ENCODE data around the gene KRT35. TPM values are rescaled to one million over a fixed set of nuclear protein-coding genes. Genes with fewer than 3 reads are reported as not detected.

KRT35 gene
- total RNA-seq, 2 experiments from 2014 or later = not detected

DNA sequence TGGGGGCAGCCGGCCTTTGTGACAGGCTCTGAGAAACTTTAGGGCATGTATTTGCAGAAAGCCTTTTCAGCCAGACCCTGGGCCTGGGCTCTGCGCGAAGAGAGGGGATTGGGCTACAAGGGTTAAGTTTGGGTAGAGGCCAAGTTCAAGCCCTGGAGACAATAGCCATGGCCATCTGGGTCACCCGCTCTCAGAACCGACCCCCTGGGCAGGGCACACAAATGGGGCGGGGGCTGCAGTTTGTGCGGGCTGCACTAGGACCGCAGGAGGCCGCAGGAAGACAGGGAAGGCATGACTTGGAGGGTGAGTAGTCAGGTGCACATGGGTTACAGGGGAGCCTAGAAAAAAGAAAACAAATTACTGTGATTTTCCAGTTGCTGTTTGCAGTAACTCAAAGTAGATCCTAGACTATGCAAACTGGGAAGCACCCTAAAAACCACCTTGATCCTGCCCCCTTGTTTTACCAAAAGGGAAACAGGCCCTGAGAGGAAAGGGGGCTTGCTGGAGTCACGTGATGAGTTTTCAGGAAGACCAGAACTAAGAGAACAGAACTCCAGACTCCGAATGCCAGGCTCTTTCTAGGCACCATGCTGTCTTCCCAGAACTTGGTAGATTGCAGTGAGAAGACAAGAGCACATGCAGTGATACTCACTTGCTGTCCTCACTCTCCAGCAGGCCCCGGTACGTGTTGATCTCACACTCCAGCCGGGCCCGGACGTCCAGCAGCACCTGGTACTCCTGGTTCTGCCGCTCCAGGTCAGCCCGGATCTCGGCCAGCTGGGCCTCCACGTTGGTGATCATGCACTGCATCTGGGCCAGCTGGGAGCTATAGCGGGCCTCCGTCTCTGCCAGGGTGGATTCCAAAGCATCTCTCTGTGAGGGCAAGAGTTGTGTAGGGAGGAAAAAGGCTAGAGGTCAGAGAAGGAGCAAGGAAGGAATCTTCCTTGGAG lies 3.8 kb downstream of the KRT35 start:
- CTCF ChIA-PET = interaction anchor here (1.1 kb wide), 1 partner anchor 21 kb away, joined by 3 read pairs; no protein-coding TSS in a partner anchor

DNA sequence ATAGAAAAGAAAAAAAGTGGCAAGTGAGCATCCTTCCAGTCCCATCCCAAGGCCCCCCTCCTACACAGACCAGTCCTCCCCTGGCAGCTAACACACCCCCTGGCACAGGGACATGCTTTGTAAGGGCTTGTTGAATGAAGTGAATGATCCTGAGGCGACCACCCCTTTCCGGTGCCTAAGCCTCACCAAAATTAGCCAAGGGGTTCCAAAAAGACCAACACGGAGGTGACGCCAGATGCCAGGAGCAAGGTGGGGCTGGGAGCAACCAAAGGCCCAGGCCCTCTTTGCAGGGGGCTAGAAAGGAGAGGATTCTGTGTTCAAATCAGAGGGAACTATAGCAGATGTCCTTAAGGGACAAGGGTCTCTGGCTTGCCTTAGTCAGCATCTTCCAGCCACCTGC lies 5.5 kb downstream of the KRT35 start:
- Mint-ChIP-seq H3K9me3 (no peaks in the 10 kb centered on the region), H3K27ac (no peak overlapping the region), H3K4me1 (no peaks in the 10 kb centered on the region), H3K4me3 (no peak overlapping the region), H3K36me3 (ENCODE audit: low read depth) (no peaks in the 10 kb centered on the region), H3K27me3 (peaks cover 8% of the 10 kb centered on the region)
- ChIA-PET CTCF (no interaction called here), POLR2A (no interaction called here)
- no peak for DNase-seq

More for the DNA sequence above, 3.8 kb downstream of the KRT35 start:
- no peak for DNase-seq
- Mint-ChIP-seq H3K27me3 (peaks cover 4% of the 10 kb centered on the region), H3K4me1 (no peaks in the 10 kb centered on the region), H3K4me3 (no peak overlapping the region), H3K9me3 (no peaks in the 10 kb centered on the region), H3K36me3 (ENCODE audit: low read depth) (no peaks in the 10 kb centered on the region), H3K27ac (no peak overlapping the region)
- POLR2A ChIA-PET = no interaction called here

DNA sequence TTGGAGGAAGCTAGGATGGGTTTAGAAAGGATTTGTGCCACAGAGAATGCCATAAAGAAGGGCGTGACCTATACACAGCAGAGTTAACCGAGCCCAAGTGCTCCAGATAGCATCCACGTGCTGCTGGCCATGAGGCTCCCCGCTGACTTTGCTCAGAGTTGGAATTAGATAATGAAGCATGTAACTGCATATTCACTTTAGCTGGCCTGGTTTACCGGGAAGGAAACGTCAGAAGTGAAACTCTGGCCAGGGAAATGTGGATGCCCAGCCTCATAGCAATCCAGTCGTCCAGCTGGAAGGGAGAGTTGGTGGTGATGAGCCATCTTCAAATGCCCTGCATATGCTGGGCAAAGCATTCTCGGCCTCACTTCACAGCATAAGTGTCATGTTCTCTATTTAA lies 6.1 kb downstream of the KRT35 start:
- POLR2A ChIA-PET = no interaction called here
- H3K36me3 Mint-ChIP-seq (ENCODE audit: low read depth) = no peaks in the 10 kb centered on the region
- no peaks in the 10 kb centered on the region for H3K4me1 Mint-ChIP-seq
- DNase-seq = no peak
- no peak overlapping the region for H3K4me3 Mint-ChIP-seq
- H3K27ac Mint-ChIP-seq = no peak overlapping the region
- CTCF ChIA-PET = interaction anchor here (1.4 kb wide), 1 partner anchor 74 kb away, joined by 3 read pairs; no protein-coding TSS in a partner anchor
- no peaks in the 10 kb centered on the region for H3K9me3 Mint-ChIP-seq
- peaks cover 8% of the 10 kb centered on the region for H3K27me3 Mint-ChIP-seq

DNA sequence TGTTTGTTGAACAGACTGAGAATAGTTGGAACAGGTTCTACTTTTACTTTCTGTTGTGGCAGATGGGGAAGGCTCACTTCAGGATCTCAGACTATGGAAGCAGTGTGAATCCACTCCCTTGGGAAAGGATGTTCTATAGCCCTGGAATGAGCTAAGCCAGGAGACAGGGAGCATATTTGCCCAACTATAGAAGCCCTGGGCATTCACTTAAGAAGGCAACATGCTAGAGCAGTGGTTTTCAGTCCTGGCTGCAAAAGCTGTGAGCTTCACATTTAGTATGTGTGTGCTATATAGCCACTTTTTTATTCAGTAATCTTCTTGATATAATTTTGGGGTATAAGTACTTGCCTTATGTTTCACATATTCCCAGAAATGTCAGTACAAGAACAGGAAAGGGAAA lies 12.6 kb downstream of the KRT35 start:
- Mint-ChIP-seq H3K4me3 (no peak overlapping the region), H3K9me3 (no peaks in the 10 kb centered on the region), H3K4me1 (no peaks in the 10 kb centered on the region), H3K27me3 (peaks cover 8% of the 10 kb centered on the region), H3K36me3 (ENCODE audit: low read depth) (no peaks in the 10 kb centered on the region), H3K27ac (no peak overlapping the region)
- ChIA-PET POLR2A (no interaction called here), CTCF (no interaction called here)
- no peak for DNase-seq

DNA sequence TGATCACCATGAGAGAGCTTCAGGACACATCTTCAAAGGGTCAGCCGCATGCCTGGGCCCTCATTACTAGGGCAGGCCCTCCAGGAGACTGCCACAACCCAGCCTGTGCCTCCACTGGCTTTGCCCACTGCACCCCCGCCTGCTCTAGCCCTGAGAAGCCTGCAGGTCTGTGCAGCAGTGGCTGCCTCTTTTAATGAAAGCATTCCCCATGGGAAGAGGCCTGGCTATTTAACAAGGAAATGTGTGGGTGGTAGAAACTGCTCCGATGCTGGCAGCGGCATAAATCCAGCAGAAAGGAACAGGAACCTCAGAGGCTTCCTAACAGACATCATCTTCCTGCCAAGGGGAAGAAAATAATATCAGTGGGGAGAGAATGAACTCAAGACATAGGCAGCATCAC lies 13.4 kb downstream of the KRT35 start:
- POLR2A ChIA-PET = no interaction called here
- CTCF ChIA-PET = no interaction called here

DNA sequence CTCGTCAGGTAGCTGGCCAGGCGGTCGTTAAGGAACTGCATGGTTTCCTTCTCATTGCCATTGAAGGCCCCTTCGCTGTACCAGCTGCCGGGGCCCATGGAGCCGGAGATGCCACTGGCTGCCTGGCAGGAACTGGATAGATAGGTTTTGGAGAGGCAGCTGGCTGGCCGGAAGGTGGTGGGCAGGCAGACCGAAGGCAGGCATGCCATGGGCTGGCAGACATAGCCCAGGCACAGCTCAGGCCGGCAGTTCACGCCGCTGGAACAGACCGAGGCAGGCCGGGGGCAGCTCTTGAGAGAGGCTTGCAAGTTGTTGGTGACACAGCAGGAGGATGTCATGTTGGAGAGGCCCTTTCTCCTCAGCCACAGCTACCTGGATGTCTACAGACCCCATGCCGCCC lies 14.0 kb downstream of the KRT35 start, which contains the start of gene KRT32:
Gene KRT32 (minus strand): TSS at position 399 of the 400 bp plus-strand sequence. CDS start 61 bp downstream, at position 338.
- Mint-ChIP-seq H3K4me1 (no peaks in the 10 kb centered on the region), H3K9me3 (no peaks in the 10 kb centered on the region), H3K27me3 (peaks cover 6% of the 10 kb centered on the region), H3K27ac (no peak within 1 kb of the TSS), H3K36me3 (ENCODE audit: low read depth) (no peaks in the 10 kb centered on the region), H3K4me3 (no peak within 1 kb of the TSS)
- ChIA-PET POLR2A (no interaction called here), CTCF (no interaction called here)
- no peak for DNase-seq

More for the DNA sequence above, 13.4 kb downstream of the KRT35 start:
- Mint-ChIP-seq H3K4me1 (no peaks in the 10 kb centered on the region), H3K4me3 (no peak overlapping the region), H3K9me3 (no peaks in the 10 kb centered on the region), H3K36me3 (ENCODE audit: low read depth) (no peaks in the 10 kb centered on the region), H3K27ac (no peak overlapping the region), H3K27me3 (peaks cover 6% of the 10 kb centered on the region)
- no peak for DNase-seq

DNA sequence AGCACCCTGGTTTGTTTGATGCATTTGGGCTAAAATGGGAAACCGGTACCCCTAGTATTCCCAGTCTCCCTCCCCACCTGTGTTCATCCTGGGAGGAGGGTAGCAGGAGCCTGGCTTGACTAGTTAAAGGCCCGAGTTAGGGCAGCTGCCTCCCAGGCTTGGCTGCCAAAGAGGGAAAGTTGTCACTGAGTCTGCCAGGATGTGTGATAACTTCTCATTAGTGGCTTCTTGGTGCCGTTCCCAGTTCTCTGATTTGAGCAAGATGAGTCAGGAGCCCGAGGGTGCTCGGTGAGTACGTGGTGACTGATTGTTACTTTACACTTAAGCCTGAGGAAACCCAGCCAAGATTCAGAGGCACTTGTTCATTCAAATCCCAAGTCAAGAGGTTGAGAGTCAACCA lies 16.3 kb downstream of the KRT35 start:
- no peak overlapping the region for H3K4me3 Mint-ChIP-seq
- no peak for DNase-seq
- H3K27ac Mint-ChIP-seq = no peak overlapping the region
- peaks cover 3% of the 10 kb centered on the region for H3K27me3 Mint-ChIP-seq
- H3K9me3 Mint-ChIP-seq = no peaks in the 10 kb centered on the region
- CTCF ChIA-PET = no interaction called here
- no peaks in the 10 kb centered on the region for H3K4me1 Mint-ChIP-seq
- no peaks in the 10 kb centered on the region for H3K36me3 Mint-ChIP-seq (ENCODE audit: low read depth)
- POLR2A ChIA-PET = no interaction called here

DNA sequence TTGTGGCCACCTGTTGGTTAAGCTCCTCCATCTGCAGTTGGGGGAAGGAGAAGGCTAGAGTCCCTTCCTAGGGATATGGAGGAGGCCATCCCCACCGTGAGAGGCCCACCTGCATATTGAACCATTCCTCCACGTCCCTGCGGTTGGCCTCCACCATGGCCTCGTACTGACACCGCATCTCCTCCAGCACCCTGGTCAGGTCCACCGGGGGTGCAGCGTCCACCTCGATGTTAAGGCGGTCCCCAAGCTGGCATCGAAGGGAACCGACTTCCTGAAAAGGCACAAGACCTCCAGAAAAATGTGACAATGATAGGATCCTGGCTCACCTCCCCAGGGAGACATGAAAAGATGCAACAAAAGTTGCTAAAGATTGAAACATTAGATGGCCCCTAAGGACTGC lies 16.8 kb downstream of the KRT35 start:
- Mint-ChIP-seq H3K4me3 (no peak overlapping the region), H3K27ac (no peak overlapping the region), H3K36me3 (ENCODE audit: low read depth) (no peaks in the 10 kb centered on the region), H3K4me1 (no peaks in the 10 kb centered on the region), H3K27me3 (peaks cover 3% of the 10 kb centered on the region), H3K9me3 (no peaks in the 10 kb centered on the region)
- DNase-seq = no peak
- CTCF ChIA-PET = interaction anchor here (1.2 kb wide), 1 partner anchor 85 kb away, joined by 4 read pairs; no protein-coding TSS in a partner anchor
- POLR2A ChIA-PET = no interaction called here

DNA sequence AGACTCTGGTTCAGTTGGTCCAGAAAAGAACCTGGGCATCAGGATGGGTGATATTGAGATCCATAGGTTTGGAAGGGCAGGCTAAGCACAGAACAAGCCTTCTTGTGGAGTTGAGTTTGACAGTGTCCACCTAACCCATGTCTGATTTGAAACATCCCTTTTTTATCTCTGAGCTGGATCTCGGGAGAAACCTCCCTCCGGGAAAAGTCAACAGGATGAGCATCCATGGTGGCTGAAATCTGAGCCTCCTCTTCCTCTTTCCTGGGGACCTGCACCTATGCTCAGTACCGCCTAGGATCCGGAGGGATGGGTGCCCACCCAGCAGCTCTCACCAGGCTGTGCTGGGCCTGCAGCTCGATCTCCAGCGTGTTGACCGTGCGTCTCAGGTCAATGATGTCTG lies 17.2 kb downstream of the KRT35 start:
- H3K27me3 Mint-ChIP-seq = peaks cover 3% of the 10 kb centered on the region
- no peaks in the 10 kb centered on the region for H3K36me3 Mint-ChIP-seq (ENCODE audit: low read depth)
- H3K4me3 Mint-ChIP-seq = no peak overlapping the region
- no peaks in the 10 kb centered on the region for H3K4me1 Mint-ChIP-seq
- POLR2A ChIA-PET = no interaction called here
- CTCF ChIA-PET = interaction anchor here (1.2 kb wide), 1 partner anchor 86 kb away, joined by 4 read pairs; no protein-coding TSS in a partner anchor
- no peak for DNase-seq
- no peak overlapping the region for H3K27ac Mint-ChIP-seq
- no peaks in the 10 kb centered on the region for H3K9me3 Mint-ChIP-seq

DNA sequence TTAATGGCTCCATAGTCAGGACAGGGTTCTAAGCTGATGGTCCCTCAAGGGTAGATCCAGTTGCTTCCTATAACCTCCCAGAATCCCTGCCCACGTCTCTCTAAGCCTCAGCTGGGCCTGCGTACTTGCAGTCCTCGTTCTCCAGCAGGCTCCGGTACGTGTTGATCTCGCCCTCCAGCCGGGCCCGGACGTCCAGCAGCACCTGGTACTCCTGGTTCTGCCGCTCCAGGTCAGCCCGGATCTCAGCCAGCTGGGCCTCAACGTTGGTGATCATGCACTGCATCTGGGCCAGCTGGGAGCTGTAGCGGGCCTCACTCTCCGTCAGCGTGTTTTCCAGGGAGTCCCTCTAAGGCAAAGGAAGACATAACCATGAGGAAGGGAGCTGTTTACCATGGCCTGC lies 18.2 kb downstream of the KRT35 start:
- no peak for DNase-seq
- H3K4me1 Mint-ChIP-seq = no peaks in the 10 kb centered on the region
- H3K27ac Mint-ChIP-seq = no peak overlapping the region
- H3K9me3 Mint-ChIP-seq = no peaks in the 10 kb centered on the region
- H3K4me3 Mint-ChIP-seq = no peak overlapping the region
- peaks cover 1% of the 10 kb centered on the region for H3K27me3 Mint-ChIP-seq
- CTCF ChIA-PET = interaction anchor here (0.7 kb wide), 1 partner anchor 114 kb away, joined by 4 read pairs; no protein-coding TSS in a partner anchor
- H3K36me3 Mint-ChIP-seq (ENCODE audit: low read depth) = no peaks in the 10 kb centered on the region
- POLR2A ChIA-PET = no interaction called here

DNA sequence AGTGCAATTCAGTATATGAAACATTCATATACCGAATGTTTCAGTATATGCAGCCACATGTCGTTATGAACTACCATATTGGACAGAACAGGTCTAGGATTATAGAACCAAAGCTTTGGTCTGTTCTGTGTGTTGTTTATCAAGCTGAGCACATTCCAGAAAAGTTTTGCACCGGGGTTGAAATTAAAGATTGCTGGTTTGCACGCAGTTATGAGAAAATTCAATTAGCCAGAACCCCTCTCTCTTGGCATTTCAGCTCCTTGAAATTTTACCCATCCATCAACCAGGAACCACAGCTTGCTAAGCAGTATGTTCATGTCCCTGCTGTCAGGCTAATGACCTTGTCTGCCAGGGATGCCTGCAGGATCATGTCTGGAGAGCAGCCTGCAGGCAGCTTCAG lies 23.3 kb downstream of the KRT35 start:
- DNase-seq = no peak
- H3K9me3 Mint-ChIP-seq = no peaks in the 10 kb centered on the region
- H3K4me3 Mint-ChIP-seq = no peak overlapping the region
- H3K27ac Mint-ChIP-seq = no peak overlapping the region
- no peaks in the 10 kb centered on the region for H3K27me3 Mint-ChIP-seq
- no peaks in the 10 kb centered on the region for H3K36me3 Mint-ChIP-seq (ENCODE audit: low read depth)
- H3K4me1 Mint-ChIP-seq = no peaks in the 10 kb centered on the region
- ChIA-PET POLR2A (no interaction called here), CTCF (no interaction called here)

DNA sequence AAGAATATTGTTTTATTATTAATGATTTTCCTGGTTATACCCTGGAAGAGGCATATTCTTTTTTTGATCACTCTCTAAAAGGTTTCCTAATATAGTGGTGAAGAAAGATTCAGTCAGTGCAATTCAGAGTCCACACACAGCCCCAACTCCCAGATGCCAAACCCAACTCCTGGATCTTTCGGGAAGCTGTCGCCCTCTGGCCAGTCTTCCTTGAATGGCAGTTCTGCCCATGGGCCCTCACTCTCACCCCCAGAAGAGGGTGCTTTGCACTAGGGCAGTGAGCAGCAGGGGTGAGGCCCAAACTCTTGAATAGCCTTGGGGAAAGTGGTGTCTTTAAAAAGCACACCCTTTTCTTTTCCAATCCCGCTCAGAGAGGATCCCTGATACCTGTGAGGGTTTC lies 24.7 kb downstream of the KRT35 start:
- ChIA-PET CTCF (no interaction called here), POLR2A (no interaction called here)
- Mint-ChIP-seq H3K9me3 (no peaks in the 10 kb centered on the region), H3K4me1 (no peaks in the 10 kb centered on the region), H3K36me3 (ENCODE audit: low read depth) (no peaks in the 10 kb centered on the region), H3K4me3 (no peak overlapping the region), H3K27ac (no peak overlapping the region), H3K27me3 (no peaks in the 10 kb centered on the region)
- no peak for DNase-seq

DNA sequence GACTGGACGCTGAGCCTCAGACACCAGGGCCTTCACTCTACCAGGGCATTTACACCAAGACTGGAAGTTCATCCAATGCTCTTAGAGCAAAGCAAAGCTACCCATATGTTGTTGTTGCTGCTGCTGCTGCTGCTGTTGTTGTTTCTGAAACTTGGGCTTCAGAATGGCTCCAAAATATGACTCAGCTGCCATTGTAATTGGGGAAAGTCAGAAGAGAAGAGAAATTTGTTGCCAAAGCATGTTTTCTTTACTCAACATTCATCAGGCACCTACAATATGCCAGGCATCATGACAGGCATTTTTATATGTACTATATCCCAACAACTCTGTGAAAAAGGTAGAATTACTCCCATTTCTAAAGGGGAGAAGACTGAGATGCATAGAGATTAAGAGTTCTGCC lies 25.7 kb downstream of the KRT35 start:
- no peak overlapping the region for H3K27ac Mint-ChIP-seq
- no peak for DNase-seq
- no peaks in the 10 kb centered on the region for H3K36me3 Mint-ChIP-seq (ENCODE audit: low read depth)
- no peaks in the 10 kb centered on the region for H3K27me3 Mint-ChIP-seq
- no peak overlapping the region for H3K4me3 Mint-ChIP-seq
- no peaks in the 10 kb centered on the region for H3K9me3 Mint-ChIP-seq
- POLR2A ChIA-PET = no interaction called here
- H3K4me1 Mint-ChIP-seq = no peaks in the 10 kb centered on the region
- CTCF ChIA-PET = no interaction called here

DNA sequence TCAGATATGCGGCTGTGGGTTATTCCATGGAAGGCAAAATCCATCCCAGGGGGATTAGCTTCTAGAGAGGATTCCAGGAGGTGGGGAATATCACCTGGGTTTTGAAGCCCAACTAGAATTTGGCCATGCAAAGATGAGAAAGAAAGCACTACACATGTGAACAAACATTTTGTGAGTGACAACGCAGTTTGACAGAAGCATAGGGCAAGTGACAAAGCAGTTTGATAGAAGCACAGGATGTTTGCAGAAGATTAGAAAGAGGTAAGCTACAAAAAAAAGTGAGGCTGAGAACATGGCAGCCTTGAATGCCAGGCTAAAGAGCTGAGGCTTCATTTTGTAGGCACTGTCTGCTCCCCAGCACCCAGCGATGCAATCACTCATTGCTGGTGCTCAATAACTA lies 27.9 kb downstream of the KRT35 start:
- H3K4me3 Mint-ChIP-seq = no peak overlapping the region
- no peaks in the 10 kb centered on the region for H3K9me3 Mint-ChIP-seq
- H3K27ac Mint-ChIP-seq = no peak overlapping the region
- POLR2A ChIA-PET = no interaction called here
- no peaks in the 10 kb centered on the region for H3K36me3 Mint-ChIP-seq (ENCODE audit: low read depth)
- no peaks in the 10 kb centered on the region for H3K4me1 Mint-ChIP-seq
- no peak for DNase-seq
- CTCF ChIA-PET = no interaction called here
- no peaks in the 10 kb centered on the region for H3K27me3 Mint-ChIP-seq

Measured in activated CD4-positive, alpha-beta memory T cell treated with anti-CD3 and anti-CD28 coated beads, Interleukin-2, amount 10 ng/mL, durations not matched to agents 7 days and 5 days (primary cell).